Ascending aorta (tissue), 2 donors: ENCODE data around the gene KCNN3. TPM values are rescaled to one million over a fixed set of nuclear protein-coding genes. Genes with fewer than 3 reads are reported as not detected.

ENCODE experiments used
- DNase-seq, 2 donors: peaks; one replicate each; pipeline ENCODE4 v3.0.0-alpha.2; 2019; ENCODE audit warnings: low spot score in 2 of 2
- H3K27ac ChIP-seq, 2 donors: fragments of 200-600 bp; sonication (generic); one replicate each; pipeline ENCODE4 v1.5.1; 2016 to 2017; ENCODE audit warnings: mild to moderate bottlenecking in 1 of 2
- H3K27me3 ChIP-seq: fragments of 200-600 bp; sonication (generic); one replicate; pipeline ENCODE4 v1.5.1; 2017
- H3K36me3 ChIP-seq, 2 donors: fragments of 200-600 bp; sonication (generic); one replicate each; pipeline ENCODE4 v1.5.1; 2016
- H3K4me1 ChIP-seq, 2 donors: fragments of 200-600 bp; sonication (generic); one replicate each; pipeline ENCODE4 v1.5.1; 2016 to 2017; ENCODE audit warnings: mild to moderate bottlenecking in 1 of 2
- H3K4me3 ChIP-seq, 2 donors: fragments of 200-600 bp; sonication (generic); one replicate each; pipeline ENCODE4 v1.5.1; 2016 to 2017; ENCODE audit warnings: mild to moderate bottlenecking in 1 of 2
- H3K9me3 ChIP-seq, 2 donors: fragments of 200-600 bp; sonication (generic); one replicate each; pipeline ENCODE4 v1.5.1; 2016
- CTCF ChIP-seq, 3 experiments: fragments of 200-600 bp in 2 of 3; fragments of 450-650 bp in 1 of 3; sonication (generic) in 2 of 3; IDR thresholded peaks; one replicate each; pipeline ENCODE4 v1.5.1; 2016 to 2019; ENCODE audit warnings: antibody characterized with exemption in 3 of 3, mild to moderate bottlenecking in 1 of 3, moderate library complexity in 1 of 3
- intact Hi-C: fragments of 100-400 bp; cut with DNase I; formaldehyde crosslinking; loops from one replicate; pipeline ENCODE4 v1.15.1; 2023
- total RNA-seq: library from RNA; depleted of rRNA; stranded (reverse); fragments of >200 nt; gene quantifications from one replicate; pipeline ENCODE4 v1.1.0, GENCODE V29; 2016

The KCNN3 gene
- total RNA-seq, 1 donor from 2014 or later = 24.6 TPM

GRCh38 chr1:154851392-154852177 lies 18.5 kb downstream of the KCNN3 start:
- H3K9me3 ChIP-seq = no peaks in the 10 kb centered on the region
- intact Hi-C loops = no loop called here
- no peak overlapping the region for H3K4me3 ChIP-seq
- H3K27ac ChIP-seq = no peak overlapping the region
- no peak for TF ChIP-seq CTCF (IDR thresholded peaks at IDR 0.05)
- H3K36me3 ChIP-seq = no peaks in the 10 kb centered on the region
- H3K27me3 ChIP-seq = no peaks in the 10 kb centered on the region
- H3K4me1 ChIP-seq = no peaks in the 10 kb centered on the region
- DNase-seq = no peak

- Histone ChIP-seq H3K27ac (no peak overlapping the region), H3K36me3 (no peaks in the 10 kb centered on the region), H3K4me1 (no peaks in the 10 kb centered on the region), H3K9me3 (no peaks in the 10 kb centered on the region), H3K27me3 (no peaks in the 10 kb centered on the region), H3K4me3 (no peak overlapping the region)
- intact Hi-C loops = no loop called here
- TF ChIP-seq CTCF (IDR thresholded peaks at IDR 0.05) = no peak
- no peak for DNase-seq
Measured at GRCh38 chr1:154849645-154850131, 20.4 kb downstream of the KCNN3 start.

- no peak for DNase-seq
- Histone ChIP-seq H3K4me1 (no peaks in the 10 kb centered on the region), H3K9me3 (no peaks in the 10 kb centered on the region), H3K27me3 (no peaks in the 10 kb centered on the region), H3K36me3 (no peaks in the 10 kb centered on the region), H3K27ac (no peak overlapping the region), H3K4me3 (no peak overlapping the region)
- TF ChIP-seq CTCF (IDR thresholded peaks at IDR 0.05) = no peak
- intact Hi-C loops = no loop called here
Measured at GRCh38 chr1:154848983-154849382, 21.1 kb downstream of the KCNN3 start.

- TF ChIP-seq CTCF (IDR thresholded peaks at IDR 0.05) = no peak
- H3K9me3 ChIP-seq = no peaks in the 10 kb centered on the region
- no peak overlapping the region for H3K4me3 ChIP-seq
- no peak overlapping the region for H3K27ac ChIP-seq
- no peaks in the 10 kb centered on the region for H3K36me3 ChIP-seq
- no peaks in the 10 kb centered on the region for H3K27me3 ChIP-seq
- no peaks in the 10 kb centered on the region for H3K4me1 ChIP-seq
- intact Hi-C loops = no loop called here
- DNase-seq = no peak
Measured at GRCh38 chr1:154847891-154848290, 22.2 kb downstream of the KCNN3 start.

GRCh38 chr1:154846565-154847442 lies 23.3 kb downstream of the KCNN3 start:
- no peak overlapping the region for H3K27ac ChIP-seq
- no peaks in the 10 kb centered on the region for H3K27me3 ChIP-seq
- intact Hi-C loops = no loop called here
- H3K4me3 ChIP-seq = no peak overlapping the region
- H3K4me1 ChIP-seq = no peaks in the 10 kb centered on the region
- DNase-seq = no peak
- no peaks in the 10 kb centered on the region for H3K9me3 ChIP-seq
- H3K36me3 ChIP-seq = no peaks in the 10 kb centered on the region
- no peak for TF ChIP-seq CTCF (IDR thresholded peaks at IDR 0.05)
